Measurements from ENCODE around the gene APOA4. TPM values are rescaled to one million over a fixed set of nuclear protein-coding genes. Genes with fewer than 3 reads are reported as not detected.

APOA4 gene
- polyA plus RNA-seq, 1 of the 3 experiments (the other 2 are of a cell fraction): not detected

DNA sequence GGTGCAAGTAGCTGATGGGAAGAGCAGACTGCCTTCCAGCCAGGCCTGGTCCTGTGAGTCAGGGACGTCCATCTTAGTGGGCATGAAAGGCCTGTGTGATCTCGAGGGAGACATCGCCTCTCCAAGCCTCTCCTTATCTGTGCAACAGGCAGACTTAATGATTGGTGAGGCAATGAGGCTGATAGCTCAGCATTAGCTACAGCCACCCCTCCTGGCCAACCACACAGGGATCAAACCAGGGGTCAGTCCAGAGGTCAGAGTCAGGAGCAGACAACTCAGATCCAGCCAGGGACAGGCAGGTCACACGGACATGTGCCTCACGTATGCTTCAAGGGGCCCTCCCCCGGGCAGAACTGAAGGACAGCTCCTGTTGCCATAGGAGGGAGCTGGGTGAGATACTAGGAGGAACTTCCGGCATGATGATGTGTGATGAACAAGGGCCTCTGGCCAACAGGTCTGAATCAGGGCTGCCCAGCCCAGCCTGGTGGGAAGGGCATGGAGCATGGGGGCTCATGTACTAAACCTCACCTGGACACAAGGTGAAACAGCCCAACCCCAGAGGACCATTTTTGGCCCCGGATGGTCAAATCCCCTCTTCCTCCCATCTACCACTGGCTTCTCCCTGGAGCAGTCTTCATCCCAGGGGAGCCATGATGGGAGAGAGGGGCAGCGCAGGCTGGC lies 3.8 kb upstream of the APOA4 start:
- Histone ChIP-seq H3F3A (replicated peaks; ENCODE audit: insufficient read depth) (no peaks in the 10 kb centered on the region), H3K4me2 (no peak overlapping the region), H3K79me2 (ENCODE audit: insufficient read depth) (no peaks in the 10 kb centered on the region), H3K4me3 (ENCODE audit: low read depth in 2 of 2, low read length in 1 of 2) (no peak overlapping the region), H3K36me3 (replicated peaks in 1 of 2; ENCODE audit: control insufficient read depth in 1 of 2, insufficient read depth in 2 of 2, low read length in 1 of 2) (no peaks in the 10 kb centered on the region), H3K9me2 (no peaks in the 10 kb centered on the region), H3K9me3 (no peaks in the 10 kb centered on the region), H3K27me3 (ENCODE audit: insufficient read depth) (no peaks in the 10 kb centered on the region), H3K9ac (no peak overlapping the region), H4K20me1 (ENCODE audit: insufficient read depth) (no peaks in the 10 kb centered on the region), H3K4me1 (ENCODE audit: control insufficient read depth in 1 of 2, insufficient read depth in 2 of 2, low read depth in 1 of 2, low read length in 1 of 2) (peaks cover 0 to 30% of the 10 kb centered on the region in 2 experiments; a peak in 1 of 4 replicates), H2AFZ (ENCODE audit: low read depth) (no peak overlapping the region), H3K27ac (ENCODE audit: low read depth in 2 of 2, low read length in 1 of 2) (no peak overlapping the region)
- POLR2A ChIA-PET: no interaction called here
- TF ChIP-seq RCOR1 (IDR thresholded peaks at IDR 0.05; ENCODE audit: low read length): no peak
- no peak for TF ChIP-seq EZH2phosphoT487 (IDR thresholded peaks at IDR 0.05; ENCODE audit: borderline replicate concordance, low read depth)
- TF ChIP-seq JUND (IDR thresholded peaks at IDR 0.05): no peak
- TF ChIP-seq, protein P1, sequence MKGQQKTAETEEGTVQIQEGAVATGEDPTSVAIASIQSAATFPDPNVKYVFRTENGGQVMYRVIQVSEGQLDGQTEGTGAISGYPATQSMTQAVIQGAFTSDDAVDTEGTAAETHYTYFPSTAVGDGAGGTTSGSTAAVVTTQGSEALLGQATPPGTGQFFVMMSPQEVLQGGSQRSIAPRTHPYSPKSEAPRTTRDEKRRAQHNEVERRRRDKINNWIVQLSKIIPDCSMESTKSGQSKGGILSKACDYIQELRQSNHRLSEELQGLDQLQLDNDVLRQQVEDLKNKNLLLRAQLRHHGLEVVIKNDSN (IDR thresholded peaks at IDR 0.05; ENCODE audit: borderline replicate concordance, low read depth): no peak
- TF ChIP-seq FOSL2 (IDR thresholded peaks at IDR 0.05; ENCODE audit: borderline replicate concordance, low read depth): no peak
- no peak for TF ChIP-seq ELF1 (IDR thresholded peaks at IDR 0.05)
- no peak for TF ChIP-seq FOXM1 (IDR thresholded peaks at IDR 0.05; ENCODE audit: low read depth)
- TF ChIP-seq TAF1 (IDR thresholded peaks at IDR 0.05; ENCODE audit: borderline replicate concordance, low read depth, low read length): no peak
- no peak for TF ChIP-seq RXRA (IDR thresholded peaks at IDR 0.05; ENCODE audit: borderline replicate concordance, low read depth)
- TF ChIP-seq GABPA (IDR thresholded peaks at IDR 0.05; ENCODE audit: low read depth): no peak
- TF ChIP-seq MXI1 (IDR thresholded peaks at IDR 0.05; ENCODE audit: low read depth, low read length): no peak
- TF ChIP-seq SIN3A (IDR thresholded peaks at IDR 0.05; ENCODE audit: borderline replicate concordance, low read depth, low read length): no peak
- no peak for TF ChIP-seq TEAD4 (IDR thresholded peaks at IDR 0.05; ENCODE audit: borderline replicate concordance, insufficient read depth)
- no peak for TF ChIP-seq RFX5 (IDR thresholded peaks at IDR 0.05; ENCODE audit: low read length)
- TF ChIP-seq TCF12 (IDR thresholded peaks at IDR 0.05): no peak
- TF ChIP-seq, protein P2, sequence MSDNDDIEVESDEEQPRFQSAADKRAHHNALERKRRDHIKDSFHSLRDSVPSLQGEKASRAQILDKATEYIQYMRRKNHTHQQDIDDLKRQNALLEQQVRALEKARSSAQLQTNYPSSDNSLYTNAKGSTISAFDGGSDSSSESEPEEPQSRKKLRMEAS (IDR thresholded peaks at IDR 0.05; ENCODE audit: low read depth): no peak
- TF ChIP-seq NRF1 (IDR thresholded peaks at IDR 0.05; ENCODE audit: low read depth, low read length): no peak
- TF ChIP-seq, protein P3, sequence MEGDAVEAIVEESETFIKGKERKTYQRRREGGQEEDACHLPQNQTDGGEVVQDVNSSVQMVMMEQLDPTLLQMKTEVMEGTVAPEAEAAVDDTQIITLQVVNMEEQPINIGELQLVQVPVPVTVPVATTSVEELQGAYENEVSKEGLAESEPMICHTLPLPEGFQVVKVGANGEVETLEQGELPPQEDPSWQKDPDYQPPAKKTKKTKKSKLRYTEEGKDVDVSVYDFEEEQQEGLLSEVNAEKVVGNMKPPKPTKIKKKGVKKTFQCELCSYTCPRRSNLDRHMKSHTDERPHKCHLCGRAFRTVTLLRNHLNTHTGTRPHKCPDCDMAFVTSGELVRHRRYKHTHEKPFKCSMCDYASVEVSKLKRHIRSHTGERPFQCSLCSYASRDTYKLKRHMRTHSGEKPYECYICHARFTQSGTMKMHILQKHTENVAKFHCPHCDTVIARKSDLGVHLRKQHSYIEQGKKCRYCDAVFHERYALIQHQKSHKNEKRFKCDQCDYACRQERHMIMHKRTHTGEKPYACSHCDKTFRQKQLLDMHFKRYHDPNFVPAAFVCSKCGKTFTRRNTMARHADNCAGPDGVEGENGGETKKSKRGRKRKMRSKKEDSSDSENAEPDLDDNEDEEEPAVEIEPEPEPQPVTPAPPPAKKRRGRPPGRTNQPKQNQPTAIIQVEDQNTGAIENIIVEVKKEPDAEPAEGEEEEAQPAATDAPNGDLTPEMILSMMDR (IDR thresholded peaks at IDR 0.05): no peak
- TF ChIP-seq NFIC (IDR thresholded peaks at IDR 0.05; ENCODE audit: borderline replicate concordance): no peak
- TF ChIP-seq CHD2 (IDR thresholded peaks at IDR 0.05; ENCODE audit: low read length, partially characterized antibody): no peak
- CTCF ChIA-PET: interaction anchor here (1.2 to 1.4 kb wide), 2 partner anchors 36 to 279 kb away, joined by 4 to 5 read pairs; partner anchors contain the start of gene APOA5
- 69% methylated on average over 6 of the region's 9 CpGs for WGBS (ENCODE audit: low lambda C conversion rate)
- DNase-seq: no peak

Measured in SK-N-SH (cell line).